Measurements from ENCODE around the gene FMN1.

Gene FMN1

DNA sequence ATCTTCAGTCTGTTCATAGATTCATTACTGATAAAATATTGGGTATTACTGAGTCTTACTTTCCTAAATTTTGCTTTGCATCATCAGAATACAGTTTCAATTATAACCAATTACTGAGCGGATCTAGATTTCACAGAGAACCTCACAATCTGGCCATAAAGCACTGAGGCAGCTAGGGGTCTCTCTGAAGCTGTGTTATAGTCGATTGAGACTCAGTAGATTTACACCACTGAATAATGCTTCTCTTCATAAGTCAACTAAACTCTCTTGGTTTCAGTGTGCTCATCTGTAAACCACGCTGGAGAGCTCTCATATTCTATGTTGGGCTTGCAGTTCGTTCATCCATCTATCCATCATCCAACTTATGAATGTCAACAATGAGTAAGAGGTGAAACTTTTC, 296.1 kb downstream of the FMN1 start:
- CTCF ChIA-PET, result no interaction called here
- 92% methylated on average over 4 of the region's 4 CpGs for WGBS (ENCODE audit: insufficient coverage)
- Histone ChIP-seq H3K4me3 (ENCODE audit: control insufficient read depth in 1 of 7, extremely low read depth in 1 of 7, insufficient read depth in 4 of 7, low read depth in 2 of 7, low read length in 6 of 7) (no peak overlapping the region), H3K4me1 (ENCODE audit: control extremely low read depth in 1 of 4, control insufficient read depth in 4 of 4, insufficient read depth in 4 of 4, low read length in 3 of 4) (no peaks in the 10 kb centered on the region), H3K27ac (ENCODE audit: insufficient read depth in 1 of 2, low read depth in 1 of 2, low read length in 2 of 2, poor library complexity in 1 of 2, severe bottlenecking in 2 of 2) (no peak overlapping the region), H3K36me3 (ENCODE audit: control insufficient read depth in 4 of 4, insufficient read depth in 4 of 4, low read length in 3 of 4) (no peaks in the 10 kb centered on the region), H3K27me3 (replicated peaks in 2 of 5; ENCODE audit: control insufficient read depth in 4 of 5, insufficient read depth in 5 of 5, low read length in 4 of 5) (no peaks in the 10 kb centered on the region), H3K9me3 (ENCODE audit: control extremely low read depth in 1 of 5, control insufficient read depth in 4 of 5, insufficient read depth in 2 of 5, low read depth in 1 of 5, low read length in 4 of 5) (no peaks in the 10 kb centered on the region)
- POLR2A ChIA-PET, result no interaction called here
- DNase-seq, result no peak

GRCh38 chr15:32893421-32893820, 301.1 kb downstream of the FMN1 start:
- Histone ChIP-seq H3K4me3 (ENCODE audit: control insufficient read depth in 1 of 7, extremely low read depth in 1 of 7, insufficient read depth in 4 of 7, low read depth in 2 of 7, low read length in 6 of 7) (no peak overlapping the region), H3K4me1 (ENCODE audit: control extremely low read depth in 1 of 4, control insufficient read depth in 4 of 4, insufficient read depth in 4 of 4, low read length in 3 of 4) (no peaks in the 10 kb centered on the region), H3K9me3 (ENCODE audit: control extremely low read depth in 1 of 5, control insufficient read depth in 4 of 5, insufficient read depth in 2 of 5, low read depth in 1 of 5, low read length in 4 of 5) (peaks cover 0 to 3% (median 0%) of the 10 kb centered on the region in 5 experiments), H3K27me3 (replicated peaks in 2 of 5; ENCODE audit: control insufficient read depth in 4 of 5, insufficient read depth in 5 of 5, low read length in 4 of 5) (no peaks in the 10 kb centered on the region), H3K27ac (ENCODE audit: insufficient read depth in 1 of 2, low read depth in 1 of 2, low read length in 2 of 2, poor library complexity in 1 of 2, severe bottlenecking in 2 of 2) (no peak overlapping the region), H3K36me3 (ENCODE audit: control insufficient read depth in 4 of 4, insufficient read depth in 4 of 4, low read length in 3 of 4) (no peaks in the 10 kb centered on the region)
- POLR2A ChIA-PET, result interaction anchor here (0.6 kb wide), 1 partner anchor 25 kb away, joined by 4 read pairs; no protein-coding TSS in a partner anchor
- DNase-seq, result no peak
- CTCF ChIA-PET, result no interaction called here

GRCh38 chr15:32889214-32889613, 305.3 kb downstream of the FMN1 start:
- POLR2A ChIA-PET, result no interaction called here
- DNase-seq, result no peak
- CTCF ChIA-PET, result no interaction called here
- peaks cover 0 to 3% (median 0%) of the 10 kb centered on the region in 5 experiments for H3K9me3 ChIP-seq (ENCODE audit: control extremely low read depth in 1 of 5, control insufficient read depth in 4 of 5, insufficient read depth in 2 of 5, low read depth in 1 of 5, low read length in 4 of 5)
- H3K36me3 ChIP-seq (ENCODE audit: control insufficient read depth in 4 of 4, insufficient read depth in 4 of 4, low read length in 3 of 4), result no peaks in the 10 kb centered on the region
- WGBS (ENCODE audit: insufficient coverage), result 97% methylated on average over 3 of the region's 3 CpGs
- no peaks in the 10 kb centered on the region for H3K4me1 ChIP-seq (ENCODE audit: control extremely low read depth in 1 of 4, control insufficient read depth in 4 of 4, insufficient read depth in 4 of 4, low read length in 3 of 4)
- H3K27ac ChIP-seq (ENCODE audit: insufficient read depth in 1 of 2, low read depth in 1 of 2, low read length in 2 of 2, poor library complexity in 1 of 2, severe bottlenecking in 2 of 2), result no peak overlapping the region
- H3K27me3 ChIP-seq (replicated peaks in 2 of 5; ENCODE audit: control insufficient read depth in 4 of 5, insufficient read depth in 5 of 5, low read length in 4 of 5), result no peaks in the 10 kb centered on the region
- H3K4me3 ChIP-seq (ENCODE audit: control insufficient read depth in 1 of 7, extremely low read depth in 1 of 7, insufficient read depth in 4 of 7, low read depth in 2 of 7, low read length in 6 of 7), result no peak overlapping the region

DNA sequence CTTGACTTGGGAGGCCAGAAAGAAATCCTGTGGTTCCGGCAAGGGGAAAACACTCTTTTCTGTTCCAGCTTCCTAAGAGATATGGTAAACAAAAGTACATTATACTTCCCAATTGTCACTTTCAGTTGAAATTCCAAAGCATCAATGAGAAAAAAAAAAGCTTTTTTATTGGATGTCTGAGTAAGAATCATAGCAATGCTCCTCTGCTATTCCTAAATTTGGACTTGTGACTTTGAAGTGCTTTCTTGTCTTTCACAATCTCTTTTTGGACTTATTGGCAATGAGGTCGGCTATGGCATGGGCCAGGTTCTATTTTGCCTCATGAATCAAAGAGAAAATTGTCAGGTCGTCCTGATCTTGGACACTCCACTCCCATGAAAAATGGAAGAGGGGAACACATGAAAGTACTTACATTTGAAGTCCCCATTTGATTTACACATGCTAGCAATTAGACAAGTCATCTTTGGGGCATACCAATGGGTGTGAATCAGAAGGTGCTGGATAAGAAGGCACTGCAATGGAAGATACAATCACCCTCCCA, 306.2 kb downstream of the FMN1 start:
- Histone ChIP-seq H3K4me1 (ENCODE audit: control extremely low read depth in 1 of 4, control insufficient read depth in 4 of 4, insufficient read depth in 4 of 4, low read length in 3 of 4) (no peaks in the 10 kb centered on the region), H3K27me3 (replicated peaks in 2 of 5; ENCODE audit: control insufficient read depth in 4 of 5, insufficient read depth in 5 of 5, low read length in 4 of 5) (no peaks in the 10 kb centered on the region), H3K27ac (ENCODE audit: insufficient read depth in 1 of 2, low read depth in 1 of 2, low read length in 2 of 2, poor library complexity in 1 of 2, severe bottlenecking in 2 of 2) (no peak overlapping the region), H3K9me3 (ENCODE audit: control extremely low read depth in 1 of 5, control insufficient read depth in 4 of 5, insufficient read depth in 2 of 5, low read depth in 1 of 5, low read length in 4 of 5) (peaks cover 0 to 3% (median 0%) of the 10 kb centered on the region in 5 experiments), H3K4me3 (ENCODE audit: control insufficient read depth in 1 of 7, extremely low read depth in 1 of 7, insufficient read depth in 4 of 7, low read depth in 2 of 7, low read length in 6 of 7) (no peak overlapping the region), H3K36me3 (ENCODE audit: control insufficient read depth in 4 of 4, insufficient read depth in 4 of 4, low read length in 3 of 4) (no peaks in the 10 kb centered on the region)
- 100% methylated on average over 2 of the region's 3 CpGs for WGBS (ENCODE audit: insufficient coverage)
- CTCF ChIA-PET, result interaction anchor here (1.5 kb wide), 1 partner anchor 45 kb away, joined by 4 read pairs; no protein-coding TSS in a partner anchor
- POLR2A ChIA-PET, result no interaction called here
- DNase-seq, result no peak

- 90% methylated on average over 1 of the region's 4 CpGs for WGBS (ENCODE audit: insufficient coverage)
- POLR2A ChIA-PET, result no interaction called here
These were observed 307.4 kb downstream of the FMN1 start for GRCh38 chr15:32887090-32887489.

GRCh38 chr15:32886459-32886858, 308.1 kb downstream of the FMN1 start:
- Histone ChIP-seq H3K4me1 (ENCODE audit: control extremely low read depth in 1 of 4, control insufficient read depth in 4 of 4, insufficient read depth in 4 of 4, low read length in 3 of 4) (no peaks in the 10 kb centered on the region), H3K9me3 (ENCODE audit: control extremely low read depth in 1 of 5, control insufficient read depth in 4 of 5, insufficient read depth in 2 of 5, low read depth in 1 of 5, low read length in 4 of 5) (peaks cover 0 to 3% (median 0%) of the 10 kb centered on the region in 5 experiments), H3K4me3 (ENCODE audit: control insufficient read depth in 1 of 7, extremely low read depth in 1 of 7, insufficient read depth in 4 of 7, low read depth in 2 of 7, low read length in 6 of 7) (no peak overlapping the region), H3K27me3 (replicated peaks in 2 of 5; ENCODE audit: control insufficient read depth in 4 of 5, insufficient read depth in 5 of 5, low read length in 4 of 5) (no peaks in the 10 kb centered on the region), H3K36me3 (ENCODE audit: control insufficient read depth in 4 of 4, insufficient read depth in 4 of 4, low read length in 3 of 4) (no peaks in the 10 kb centered on the region), H3K27ac (ENCODE audit: insufficient read depth in 1 of 2, low read depth in 1 of 2, low read length in 2 of 2, poor library complexity in 1 of 2, severe bottlenecking in 2 of 2) (no peak overlapping the region)
- ChIA-PET POLR2A (no interaction called here), CTCF (interaction anchor here (1.5 kb wide), 2 partner anchors 43 to 217 kb away, joined by 3 to 4 read pairs; no protein-coding TSS in a partner anchor)
- 88% methylated on average over 5 of the region's 7 CpGs for WGBS (ENCODE audit: insufficient coverage)
- no peak for DNase-seq

More at GRCh38 chr15:32887090-32887489, 307.4 kb downstream of the FMN1 start:
- CTCF ChIA-PET, result interaction anchor here (1.5 kb wide), 2 partner anchors 43 to 218 kb away, joined by 3 to 4 read pairs; no protein-coding TSS in a partner anchor
- peaks cover 0 to 3% (median 0%) of the 10 kb centered on the region in 5 experiments for H3K9me3 ChIP-seq (ENCODE audit: control extremely low read depth in 1 of 5, control insufficient read depth in 4 of 5, insufficient read depth in 2 of 5, low read depth in 1 of 5, low read length in 4 of 5)
- DNase-seq, result no peak
- H3K36me3 ChIP-seq (ENCODE audit: control insufficient read depth in 4 of 4, insufficient read depth in 4 of 4, low read length in 3 of 4), result no peaks in the 10 kb centered on the region
- H3K27ac ChIP-seq (ENCODE audit: insufficient read depth in 1 of 2, low read depth in 1 of 2, low read length in 2 of 2, poor library complexity in 1 of 2, severe bottlenecking in 2 of 2), result no peak overlapping the region
- H3K4me1 ChIP-seq (ENCODE audit: control extremely low read depth in 1 of 4, control insufficient read depth in 4 of 4, insufficient read depth in 4 of 4, low read length in 3 of 4), result no peaks in the 10 kb centered on the region
- no peak overlapping the region for H3K4me3 ChIP-seq (ENCODE audit: control insufficient read depth in 1 of 7, extremely low read depth in 1 of 7, insufficient read depth in 4 of 7, low read depth in 2 of 7, low read length in 6 of 7)
- H3K27me3 ChIP-seq (replicated peaks in 2 of 5; ENCODE audit: control insufficient read depth in 4 of 5, insufficient read depth in 5 of 5, low read length in 4 of 5), result no peaks in the 10 kb centered on the region

DNA sequence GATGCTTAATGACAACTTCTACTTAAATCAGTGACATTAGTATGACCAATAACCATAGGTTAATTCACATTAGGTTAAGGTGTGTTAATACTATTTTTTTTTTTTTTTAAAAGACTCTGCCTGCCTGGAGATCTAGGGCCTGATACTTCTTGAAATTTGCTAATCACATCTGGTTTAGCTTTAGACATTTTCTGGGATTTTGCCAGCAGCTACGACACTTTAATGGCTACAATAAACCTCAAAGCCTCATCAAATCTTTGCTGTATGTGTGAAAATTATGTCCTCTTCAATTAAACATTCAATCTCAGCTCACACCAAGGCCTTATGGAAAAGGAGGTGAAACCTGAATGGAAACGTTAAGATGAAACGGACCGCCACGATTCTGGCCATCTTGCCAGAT, 308.8 kb downstream of the FMN1 start:
- Histone ChIP-seq H3K36me3 (ENCODE audit: control insufficient read depth in 4 of 4, insufficient read depth in 4 of 4, low read length in 3 of 4) (no peaks in the 10 kb centered on the region), H3K9me3 (ENCODE audit: control extremely low read depth in 1 of 5, control insufficient read depth in 4 of 5, insufficient read depth in 2 of 5, low read depth in 1 of 5, low read length in 4 of 5) (no peaks in the 10 kb centered on the region), H3K4me1 (ENCODE audit: control extremely low read depth in 1 of 4, control insufficient read depth in 4 of 4, insufficient read depth in 4 of 4, low read length in 3 of 4) (no peaks in the 10 kb centered on the region), H3K27ac (ENCODE audit: insufficient read depth in 1 of 2, low read depth in 1 of 2, low read length in 2 of 2, poor library complexity in 1 of 2, severe bottlenecking in 2 of 2) (no peak overlapping the region), H3K27me3 (replicated peaks in 2 of 5; ENCODE audit: control insufficient read depth in 4 of 5, insufficient read depth in 5 of 5, low read length in 4 of 5) (no peaks in the 10 kb centered on the region), H3K4me3 (ENCODE audit: control insufficient read depth in 1 of 7, extremely low read depth in 1 of 7, insufficient read depth in 4 of 7, low read depth in 2 of 7, low read length in 6 of 7) (no peak overlapping the region)
- ChIA-PET CTCF (no interaction called here), POLR2A (no interaction called here)
- no CpG with 5 or more reads among the region's 5 CpGs for WGBS (ENCODE audit: insufficient coverage)
- DNase-seq, result no peak
